HG03558 (cell line): Measurements from ENCODE around the gene MNX1.

Experiments used
- ATAC-seq: cut with Tn5 transposase; IDR thresholded peaks from one replicate; pipeline ENCODE4 v1.9.1; 2021; ENCODE audit warnings: moderate number of reproducible peaks; ENCODE audit not compliant: unreplicated experiment; ENCODE audit errors: extremely low read depth

MNX1 gene

DNA sequence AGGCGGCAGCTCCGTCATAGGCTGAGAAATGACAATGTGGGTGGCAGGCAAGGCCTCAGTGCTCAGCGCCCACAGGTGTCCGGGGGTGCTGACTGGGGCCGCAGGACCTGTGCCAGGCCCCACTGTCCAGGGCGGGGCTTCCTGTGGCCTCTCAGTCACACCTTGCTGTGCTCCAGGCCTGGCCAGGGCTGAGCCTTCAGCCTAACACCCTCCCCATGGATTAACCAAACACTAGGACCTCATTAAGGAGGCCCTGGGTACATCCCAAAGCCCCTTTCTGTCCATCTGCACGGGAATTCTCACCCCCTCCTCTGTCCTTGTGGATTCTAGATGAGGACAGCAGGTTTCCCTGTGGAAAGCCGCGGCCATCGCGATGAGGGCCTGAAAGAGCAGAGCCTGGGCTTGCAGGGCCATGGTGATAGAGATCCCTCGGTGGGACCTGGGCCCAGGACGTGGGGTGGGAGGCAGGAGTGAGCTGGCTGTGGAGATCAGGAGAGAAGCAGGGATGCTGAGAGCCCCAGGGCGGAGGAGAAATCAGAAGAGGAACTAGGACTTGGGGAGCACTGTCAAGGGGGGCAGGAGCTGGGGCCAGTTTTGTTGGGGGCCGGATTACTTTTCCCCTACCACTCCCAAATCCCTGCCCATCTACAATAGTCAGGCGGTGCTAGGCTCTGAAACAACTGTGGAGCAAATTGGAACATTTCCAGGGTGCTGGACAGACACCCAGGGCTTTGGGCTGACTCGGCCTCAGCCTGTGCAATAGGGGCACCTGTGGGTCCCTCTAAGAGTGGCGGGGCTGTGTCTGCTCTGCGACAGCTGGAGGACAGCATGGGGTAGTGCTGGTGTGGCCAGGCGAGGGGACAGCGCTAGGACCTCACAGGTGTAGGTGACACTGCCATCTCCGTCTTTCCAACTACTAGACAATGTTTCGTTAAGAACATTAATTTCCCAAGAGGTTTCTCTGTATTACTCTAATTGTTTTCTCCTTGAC is 23.3 kb upstream of the MNX1 start:
- ATAC-seq: no peak

DNA sequence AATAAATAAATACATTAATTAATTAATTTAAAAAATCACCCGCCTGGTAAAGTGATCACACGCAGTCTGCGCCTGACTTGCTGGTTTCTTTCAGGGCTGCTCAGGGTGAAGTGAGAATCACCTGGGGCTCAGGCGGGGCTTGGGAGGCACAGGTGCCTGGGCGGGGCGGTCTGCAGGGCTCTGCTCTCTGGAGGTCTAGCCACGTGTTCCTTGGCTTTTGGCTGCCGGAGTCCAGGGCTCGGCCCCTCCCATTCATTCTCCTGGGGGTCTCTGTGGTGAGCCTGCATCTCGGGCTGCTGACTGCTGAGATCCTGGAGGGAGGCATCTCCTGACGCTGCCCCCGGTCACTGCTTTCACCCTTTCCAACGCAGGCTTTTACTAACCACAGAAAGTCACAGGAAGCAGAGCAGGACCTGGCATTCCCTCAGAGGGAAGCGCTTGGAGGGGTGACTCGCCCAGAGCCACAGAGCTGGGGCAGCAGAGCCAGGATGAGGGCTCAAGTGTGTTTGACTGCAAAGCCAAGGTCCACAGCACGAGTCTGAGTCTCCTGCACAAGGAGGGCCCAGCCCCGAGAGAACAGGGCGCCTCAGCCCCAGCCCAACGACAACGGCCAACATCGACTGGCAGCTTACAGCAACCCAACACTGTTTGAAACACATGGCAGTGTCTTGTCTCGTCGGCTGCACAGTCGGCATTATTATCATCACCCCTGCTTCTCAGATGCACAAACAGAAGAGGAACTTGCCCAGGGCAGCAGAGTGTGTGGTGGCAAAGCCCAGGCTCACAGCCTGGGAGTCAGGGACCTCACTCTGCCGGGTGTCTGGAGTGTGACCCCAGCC is 22.4 kb upstream of the MNX1 start:
- ATAC-seq: no peak

DNA sequence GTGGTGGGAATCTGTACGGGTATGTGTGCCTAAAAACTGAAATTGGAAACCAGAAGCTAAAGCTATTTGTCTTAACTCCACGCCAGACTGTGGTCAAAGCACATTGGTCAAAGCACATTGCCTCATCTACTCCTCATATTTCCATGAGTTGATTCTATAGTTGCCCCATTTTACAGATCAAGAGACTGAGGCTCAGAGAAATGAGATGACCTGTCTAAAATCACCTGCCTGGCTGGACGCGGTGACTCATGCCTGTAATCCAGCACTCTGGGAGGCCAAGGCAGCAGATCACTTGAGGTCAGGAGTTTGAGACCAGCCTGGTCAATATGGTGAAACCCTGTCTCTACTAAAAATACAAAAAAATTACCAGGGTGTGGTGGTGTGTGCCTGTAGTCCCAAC is 21.7 kb upstream of the MNX1 start:
- ATAC-seq: no peak

GRCh38 chr7:157028199-157028903 is 17.9 kb upstream of the MNX1 start:
- no peak for ATAC-seq

DNA sequence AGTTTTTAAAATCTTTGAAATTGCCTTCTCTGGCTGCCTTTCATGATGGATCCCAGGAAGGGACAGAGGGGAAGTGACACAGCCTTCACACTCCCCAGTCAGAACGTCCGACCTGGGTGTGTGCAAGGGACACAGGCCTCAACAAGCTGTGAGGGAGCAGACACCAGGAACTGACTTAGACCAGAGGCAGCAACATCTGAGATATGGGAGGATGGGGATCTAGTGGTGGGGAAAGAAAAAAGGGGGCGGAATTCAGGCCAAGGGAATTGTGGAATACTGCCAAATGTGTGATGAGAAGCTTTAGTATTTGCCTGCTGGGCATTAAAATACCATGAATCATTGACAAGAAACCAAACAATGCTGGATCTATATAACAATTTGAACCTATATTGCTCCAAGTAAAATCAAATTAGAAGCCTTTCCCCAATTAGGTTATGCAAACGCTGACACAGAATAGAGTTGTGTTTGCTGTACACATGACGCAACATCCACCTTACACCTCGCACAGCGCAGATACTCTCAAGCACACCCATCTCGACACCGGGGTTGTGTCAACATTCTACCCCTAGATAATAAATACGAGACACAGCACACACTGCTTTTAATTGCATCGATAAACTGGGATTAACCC is 17.2 kb upstream of the MNX1 start:
- ATAC-seq: no peak

DNA sequence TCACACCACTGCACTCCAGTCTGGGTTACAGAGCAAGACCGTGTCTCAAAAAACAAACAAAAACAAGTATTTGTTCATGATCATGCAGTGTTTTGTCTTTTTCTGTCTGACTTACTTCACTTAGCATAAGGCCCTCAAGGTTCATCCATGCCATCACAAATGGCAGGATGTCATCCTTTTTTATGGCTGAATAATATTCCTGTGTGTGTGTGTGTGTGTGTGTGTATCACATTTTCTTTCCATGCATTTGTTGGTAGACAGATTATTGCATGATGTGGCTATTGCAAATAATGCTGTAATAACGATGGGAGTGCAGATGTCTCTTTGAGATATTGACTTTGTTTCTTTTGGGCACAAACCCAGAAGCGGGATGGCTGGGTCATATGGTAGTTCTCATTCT is 14.3 kb upstream of the MNX1 start:
- no peak for ATAC-seq

DNA sequence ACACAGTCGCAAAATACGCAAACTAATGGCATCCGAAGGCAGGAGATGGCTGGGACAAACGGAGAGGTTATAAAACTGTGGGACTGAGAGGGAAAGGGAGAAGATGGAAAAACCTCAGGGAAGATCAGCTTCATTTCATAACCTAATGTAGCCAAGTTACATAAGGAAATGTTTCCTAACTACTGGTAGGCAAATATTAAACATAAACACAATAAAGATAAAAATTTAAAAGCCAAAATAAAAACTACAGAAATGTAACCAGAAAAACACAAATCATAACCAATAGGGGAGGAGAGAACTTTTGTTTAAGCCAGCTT is 13.1 kb upstream of the MNX1 start:
- ATAC-seq: no peak

DNA sequence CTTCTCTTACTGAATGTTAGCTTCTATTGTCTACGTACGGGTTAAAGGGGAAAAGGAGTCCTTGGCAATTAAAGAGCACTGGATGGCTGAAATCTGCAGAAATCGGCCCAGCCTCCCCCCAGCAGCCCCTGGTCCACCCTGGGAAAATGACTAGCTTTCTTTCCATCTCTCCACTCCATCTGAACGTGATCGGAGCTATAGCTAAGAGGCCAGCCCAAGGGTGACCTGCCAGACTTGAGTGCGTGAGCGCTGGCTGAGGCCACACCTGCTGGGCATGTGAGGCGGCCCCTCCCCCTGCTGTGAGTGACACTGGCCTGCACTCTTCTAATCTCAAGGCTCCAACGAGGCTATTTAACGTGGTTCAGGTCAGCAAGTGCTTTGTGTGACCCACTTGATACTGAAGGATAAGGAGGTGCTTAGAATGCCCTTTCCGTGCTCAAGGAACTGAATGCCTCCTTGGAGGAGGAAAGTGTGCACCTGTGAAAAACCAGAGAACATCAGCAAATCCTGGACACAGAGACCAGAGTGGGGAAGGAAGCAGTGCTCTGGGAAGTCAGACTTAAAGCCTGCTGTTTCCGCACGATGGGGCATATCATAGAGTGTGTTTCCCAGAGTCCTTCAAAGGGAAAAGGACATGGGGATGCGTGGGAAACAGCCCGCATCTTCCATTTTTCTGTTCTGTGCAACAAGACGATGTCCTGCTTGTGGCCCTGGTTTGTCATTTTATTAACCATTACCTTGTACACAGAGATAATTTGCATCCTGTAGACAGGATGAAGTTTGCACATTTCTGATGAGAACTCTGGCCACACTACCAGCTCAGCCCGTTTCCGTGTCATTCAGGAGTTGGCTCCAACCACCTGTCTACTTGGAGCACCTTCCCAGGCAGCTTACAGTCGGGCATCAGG is 12.5 kb upstream of the MNX1 start:
- ATAC-seq: no peak

DNA sequence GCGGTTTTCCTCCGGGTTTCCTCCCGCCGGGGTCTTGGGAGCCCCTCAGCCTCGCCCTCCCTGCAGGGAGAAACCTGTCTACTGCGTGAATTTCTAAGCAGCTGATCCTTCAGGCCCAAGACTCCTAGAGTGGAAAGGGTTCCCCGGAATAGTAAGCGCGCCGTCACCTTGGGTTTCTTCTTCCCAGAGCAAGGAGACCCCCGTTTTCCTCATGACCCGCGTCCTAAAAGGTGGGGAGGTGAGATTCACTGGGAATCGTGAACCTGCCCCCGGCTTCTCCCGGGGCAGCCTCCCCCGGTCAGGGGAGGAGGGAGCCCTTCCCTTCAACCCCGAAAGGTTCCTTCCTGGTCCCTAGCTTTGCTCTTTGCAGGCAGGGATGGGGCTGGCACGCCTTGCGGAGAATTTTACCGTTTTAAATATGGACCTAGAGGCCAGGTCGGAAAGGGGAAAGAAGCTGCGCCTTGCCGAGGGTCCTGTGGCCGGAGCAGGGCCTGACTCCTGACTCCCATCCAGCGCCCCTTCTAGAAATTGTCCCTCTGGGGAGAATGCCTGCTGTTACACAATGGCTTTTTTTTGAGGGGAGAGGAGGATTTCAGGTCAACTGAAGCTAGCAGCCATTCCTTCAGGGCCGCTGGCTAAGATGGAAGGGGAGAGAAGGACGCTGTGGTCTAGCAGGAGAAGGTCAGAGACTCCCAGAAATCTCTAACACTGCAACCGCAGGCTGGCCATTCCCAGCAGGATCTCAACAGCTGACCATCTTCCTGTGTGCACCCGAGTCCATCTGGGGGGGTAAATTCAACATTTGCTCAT is 11.6 kb upstream of the MNX1 start:
- no peak for ATAC-seq

DNA sequence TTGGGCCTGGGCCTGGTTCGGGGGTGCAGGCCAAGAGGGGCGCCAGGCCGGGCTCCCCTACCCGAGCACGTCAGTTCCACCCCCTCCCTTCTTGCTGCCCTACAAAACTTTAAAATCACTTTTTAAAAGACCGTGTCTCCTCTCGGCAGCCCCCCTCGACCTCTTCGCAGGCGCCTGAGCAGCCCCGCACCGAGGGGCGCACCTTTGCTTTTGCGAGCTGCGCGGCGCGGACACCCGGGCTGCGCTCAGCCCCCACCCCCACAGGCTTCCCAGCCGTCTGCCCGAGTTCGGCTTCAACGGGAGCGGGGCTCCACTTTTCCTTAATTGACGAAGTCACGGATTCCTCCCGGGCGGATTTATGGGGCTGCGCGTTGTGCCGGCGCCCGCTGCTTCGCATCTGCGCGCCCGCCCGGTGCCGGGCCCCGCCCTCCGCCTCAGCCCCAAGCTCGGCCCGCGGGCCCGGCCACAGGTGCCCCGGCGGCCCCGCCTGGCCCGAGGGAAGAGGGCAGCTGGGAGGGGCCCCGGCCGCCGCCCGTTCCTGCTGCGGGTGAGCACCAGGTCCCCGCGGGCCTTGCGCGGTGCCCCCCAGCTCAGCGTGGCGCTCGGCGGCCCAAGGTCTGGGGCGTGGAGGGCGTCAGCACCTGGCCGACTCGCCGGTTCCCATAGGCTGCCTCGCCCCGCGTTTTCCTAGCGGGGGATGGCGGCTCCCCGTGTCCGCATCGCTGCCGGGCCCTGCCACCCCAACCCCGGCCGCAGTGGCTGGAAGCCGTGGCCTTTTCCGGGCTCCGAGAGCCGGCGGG is 10.8 kb upstream of the MNX1 start:
- ATAC-seq: no peak

GRCh38 chr7:157020514-157021070 is 10.1 kb upstream of the MNX1 start:
- no peak for ATAC-seq

DNA sequence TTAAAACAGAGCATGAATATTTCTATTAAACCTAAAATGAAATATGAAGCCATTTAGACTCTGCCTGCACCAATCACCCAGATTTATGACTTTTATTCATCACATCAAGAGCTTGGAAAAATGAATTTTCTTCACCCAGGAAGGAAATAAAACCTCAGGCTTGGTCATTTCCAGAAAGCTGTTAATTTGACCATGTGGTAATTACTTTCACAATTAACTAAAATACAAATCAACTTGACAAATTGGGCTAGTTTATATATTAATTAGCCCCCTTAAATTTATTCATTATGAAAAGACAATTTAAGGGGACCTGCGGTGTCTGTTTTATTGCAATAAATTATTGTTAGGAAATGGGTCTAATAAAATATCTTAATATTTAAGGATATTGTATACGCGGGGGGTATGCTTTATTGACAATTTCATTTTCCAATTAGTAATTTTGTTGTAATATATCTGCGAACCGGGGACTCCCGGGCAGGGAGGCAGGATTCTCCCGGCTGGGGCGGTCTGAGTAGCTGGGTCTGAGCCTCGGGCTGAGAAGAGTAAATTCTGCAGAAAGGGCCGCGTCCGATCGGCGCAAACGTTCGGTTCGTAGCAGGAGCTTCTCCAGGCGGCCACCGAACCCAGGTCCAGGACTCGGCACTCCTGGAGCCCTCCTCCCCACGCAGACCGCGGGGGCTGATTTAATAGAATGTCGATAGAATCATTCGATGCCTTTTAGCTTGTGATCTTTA is 9.4 kb upstream of the MNX1 start:
- no peak for ATAC-seq

DNA sequence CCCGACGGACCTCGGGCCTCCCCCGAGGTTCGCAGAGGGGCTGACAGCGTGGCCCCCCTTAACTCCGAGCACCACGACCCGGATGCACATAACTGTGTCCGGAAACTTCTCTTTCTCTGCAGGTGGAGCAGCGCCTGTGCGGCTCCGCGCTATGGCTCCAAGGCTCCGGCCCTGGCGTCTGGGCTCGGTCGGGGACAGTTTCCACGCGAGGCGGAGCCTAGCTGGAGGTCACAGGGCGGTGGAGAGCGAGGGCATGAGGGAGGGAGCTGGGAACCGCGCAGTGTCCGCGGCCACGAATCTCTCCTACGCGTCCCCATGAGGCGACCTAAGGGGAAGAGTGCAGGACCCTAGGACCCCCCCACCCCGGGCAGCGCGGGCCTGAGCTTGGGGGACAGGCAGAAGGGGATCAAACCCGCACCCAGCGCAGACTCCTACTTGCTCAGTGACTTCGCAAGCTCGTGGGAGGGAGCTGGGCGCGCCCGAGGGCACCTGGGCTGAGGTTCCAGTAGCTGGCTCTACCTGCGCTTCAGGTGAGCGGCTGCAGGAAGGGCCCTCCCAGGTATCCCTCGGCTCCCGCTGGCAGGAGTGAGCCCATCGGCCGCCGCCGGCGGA is 8.6 kb upstream of the MNX1 start:
- ATAC-seq: no peak

DNA sequence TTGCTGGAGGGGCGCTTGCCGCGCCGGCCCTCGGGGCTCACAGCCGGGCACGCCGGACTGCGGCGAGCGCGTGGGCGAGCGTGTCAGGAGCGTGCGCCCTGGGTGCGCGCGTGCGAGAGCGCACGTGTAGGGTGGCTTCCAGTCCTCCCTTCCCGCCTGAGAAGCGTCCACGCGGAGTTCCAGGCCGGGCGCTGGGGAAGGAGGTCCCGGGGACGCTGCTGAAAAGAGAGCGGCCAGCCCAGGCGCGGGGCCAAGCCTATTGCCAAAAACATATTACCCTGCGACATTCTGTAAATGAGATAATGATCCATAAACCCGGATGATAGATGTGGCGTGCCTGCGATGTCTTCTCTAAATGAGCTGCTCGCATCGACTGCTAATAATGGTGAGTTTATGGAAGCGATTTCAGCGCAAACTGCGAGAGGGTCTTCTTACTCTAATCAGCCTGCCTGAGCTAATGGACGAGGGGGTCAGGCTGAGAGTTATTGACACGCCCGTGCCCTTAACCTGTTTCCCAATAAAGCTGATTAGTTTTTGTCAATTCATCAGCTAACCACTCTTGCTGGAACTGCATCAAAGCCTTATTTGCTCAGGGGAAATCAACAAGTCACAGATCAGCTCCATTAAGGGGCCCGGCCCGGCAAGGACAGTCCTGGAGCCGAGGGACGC is 8.0 kb upstream of the MNX1 start:
- no peak for ATAC-seq

- ATAC-seq: no peak
Measured at GRCh38 chr7:157017603-157018327, 7.3 kb upstream of the MNX1 start.
